ENCODE results near the gene DCTN4.

- TF ChIP-seq CTCF (IDR thresholded peaks at IDR 0.05; ENCODE audit: borderline replicate concordance, extremely low read depth, low read length, poor library complexity, severe bottlenecking), result no peak
- TF ChIP-seq EZH2 (IDR thresholded peaks at IDR 0.05; ENCODE audit: borderline replicate concordance, low read depth, low read length, severe bottlenecking), result no peak
Measured at GRCh38 chr5:150781706-150782614, 23.1 kb upstream of the DCTN4 start.

Measured in DND-41 (cell line).